Right forelimb (tissue), 1 donor: ENCODE measurements around the gene INMT.
A peak's percentile ranks its signal among the peaks of the same experiment; 100 is the strongest.

ENCODE experiments used
- DNase-seq: peaks from one replicate; pipeline ENCODE4 v3.0.0-alpha.2; 2018

The INMT gene

GRCh38 chr7:30789334-30789711, 37.4 kb downstream of the INMT start:
- DNase-seq: no peak

GRCh38 chr7:30790356-30790755, 38.4 kb downstream of the INMT start:
- DNase-seq: no peak

DNA sequence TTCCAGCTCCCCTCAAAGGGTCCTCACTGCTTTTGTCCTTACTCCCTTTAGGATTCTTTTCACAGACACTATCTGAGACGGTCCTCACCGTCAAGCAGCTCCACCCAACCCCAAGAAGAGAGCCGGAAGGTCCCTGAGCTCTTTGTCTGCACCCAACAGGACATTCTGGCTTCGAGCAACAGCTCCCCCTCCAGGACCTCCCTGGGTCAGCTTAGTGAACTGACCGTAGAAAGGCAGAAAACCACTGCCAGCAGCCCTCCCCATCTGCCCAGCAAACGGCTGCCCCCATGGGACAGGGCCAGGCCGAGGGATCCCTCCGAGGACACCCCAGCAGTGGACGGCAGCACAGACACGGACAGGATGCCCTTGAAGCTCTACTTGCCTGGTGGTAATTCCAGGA, 39.2 kb downstream of the INMT start:
- DNase-seq: no peak

- DNase-seq: no peak
Observed at GRCh38 chr7:30795161-30795948, 43.4 kb downstream of the INMT start.

DNA sequence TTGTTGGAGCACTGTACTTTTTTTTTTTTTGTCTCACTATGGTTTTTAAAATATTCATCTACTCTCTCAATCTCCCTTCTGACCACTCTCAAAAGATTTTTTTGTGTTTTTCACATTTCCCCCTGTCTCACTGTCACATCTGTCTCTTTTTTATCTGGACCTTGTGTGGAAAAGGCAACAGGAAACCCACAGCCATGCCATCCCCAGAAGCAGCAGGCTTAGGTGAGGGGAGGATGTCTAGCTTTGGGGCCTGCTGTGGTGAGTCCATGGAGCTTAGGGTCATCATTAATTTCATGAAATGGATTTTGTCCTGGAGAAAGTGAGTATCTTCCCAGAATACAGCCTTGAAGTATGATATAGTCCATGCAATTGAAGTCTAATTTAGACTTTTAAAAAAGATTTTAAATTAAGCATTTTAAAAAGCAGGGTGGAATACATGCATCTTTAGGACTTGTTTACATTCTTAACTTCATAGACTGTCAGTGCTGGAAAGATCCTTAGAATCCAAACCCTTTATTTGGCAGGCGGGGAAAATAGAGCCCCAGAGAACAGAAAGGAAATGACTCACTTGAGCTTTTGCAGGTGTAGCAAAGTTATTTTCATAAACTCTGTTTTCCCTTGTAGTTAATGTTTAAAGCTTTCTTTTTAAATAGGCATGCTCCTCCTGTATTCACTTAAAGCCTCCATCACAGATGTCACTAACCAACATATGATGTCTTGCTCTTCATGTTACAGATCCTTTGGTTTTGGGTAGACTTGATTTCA, 44.4 kb downstream of the INMT start:
- no peak for DNase-seq

DNA sequence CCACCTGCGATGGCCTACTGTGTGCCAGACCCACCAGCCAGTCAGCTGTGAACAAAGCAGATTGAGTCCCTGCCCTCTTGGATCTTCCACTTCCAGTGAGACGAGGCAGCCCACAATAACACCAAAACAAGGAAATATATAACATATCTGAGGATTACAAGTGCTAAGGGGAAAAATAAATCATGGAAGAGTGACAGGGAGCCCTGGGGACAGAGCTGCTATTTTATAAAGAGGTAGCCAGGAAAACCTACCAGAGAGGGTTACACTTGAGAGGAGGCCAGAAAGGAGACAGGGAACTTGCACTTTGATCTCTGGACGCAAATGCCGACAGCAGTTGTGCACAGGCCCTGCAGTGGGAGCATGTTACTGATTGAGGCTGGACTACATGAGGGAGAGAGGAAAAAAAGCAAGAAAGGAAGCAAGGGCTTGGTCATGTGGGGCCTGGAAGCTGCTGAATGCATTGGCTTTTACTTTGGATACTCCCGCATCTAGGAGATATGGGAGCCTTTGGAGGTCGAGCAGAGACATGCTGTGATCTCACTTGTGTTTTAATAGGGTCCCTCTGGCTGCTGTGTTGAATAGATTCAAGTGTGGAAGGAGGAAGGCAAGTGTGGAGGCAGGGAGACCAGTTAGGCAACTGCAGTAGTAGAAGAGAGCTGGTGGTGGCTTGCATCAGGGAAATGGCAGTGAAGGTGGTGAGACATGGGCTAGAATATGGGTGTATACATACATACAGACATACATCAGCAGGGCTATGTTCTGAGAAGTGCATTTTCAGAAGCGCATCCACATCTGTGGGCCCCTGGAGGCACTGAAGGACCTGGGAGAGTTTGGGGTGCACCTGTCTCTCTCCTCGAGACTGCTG, 45.5 kb downstream of the INMT start:
- DNase-seq: no peak

DNA sequence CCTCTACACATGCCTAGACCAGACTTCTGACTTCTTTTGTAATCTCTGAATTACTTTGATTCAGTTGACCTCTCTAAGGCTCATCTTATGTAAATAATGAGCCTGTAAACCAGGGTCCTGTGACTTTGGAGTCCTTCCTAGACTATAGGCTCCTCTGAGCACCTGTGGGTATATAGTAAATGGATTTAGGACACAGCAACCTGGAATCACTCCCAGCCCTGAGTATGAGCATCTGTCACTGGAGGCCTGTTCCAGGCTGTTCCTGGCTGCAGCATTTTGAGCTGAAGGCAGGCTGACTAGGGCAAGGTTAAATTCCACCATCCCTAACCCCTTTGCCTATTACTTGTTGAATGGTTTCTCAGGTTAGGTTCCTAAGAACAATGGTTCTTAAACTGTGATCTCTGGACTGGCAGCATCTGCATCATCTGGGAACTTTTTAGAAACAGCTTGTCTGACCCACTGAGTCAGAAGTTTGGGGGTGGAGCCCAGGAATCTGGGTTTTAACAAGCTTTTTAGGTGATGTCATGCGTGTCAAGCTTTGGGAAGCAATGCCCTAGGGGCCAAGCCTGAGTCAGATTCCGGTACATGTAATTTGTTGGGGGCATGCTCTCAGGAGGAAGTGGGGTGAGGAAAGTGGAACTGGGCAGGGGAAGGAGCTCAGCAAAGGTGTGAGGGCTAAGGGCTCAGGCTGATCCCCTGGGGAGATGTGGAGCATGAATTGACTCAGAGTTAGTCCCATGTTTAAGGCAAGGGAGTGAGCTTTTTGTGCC, 47.5 kb downstream of the INMT start:
- DNase-seq: no peak

- no peak for DNase-seq
Observed at GRCh38 chr7:30799976-30800661, 48.2 kb downstream of the INMT start.

DNA sequence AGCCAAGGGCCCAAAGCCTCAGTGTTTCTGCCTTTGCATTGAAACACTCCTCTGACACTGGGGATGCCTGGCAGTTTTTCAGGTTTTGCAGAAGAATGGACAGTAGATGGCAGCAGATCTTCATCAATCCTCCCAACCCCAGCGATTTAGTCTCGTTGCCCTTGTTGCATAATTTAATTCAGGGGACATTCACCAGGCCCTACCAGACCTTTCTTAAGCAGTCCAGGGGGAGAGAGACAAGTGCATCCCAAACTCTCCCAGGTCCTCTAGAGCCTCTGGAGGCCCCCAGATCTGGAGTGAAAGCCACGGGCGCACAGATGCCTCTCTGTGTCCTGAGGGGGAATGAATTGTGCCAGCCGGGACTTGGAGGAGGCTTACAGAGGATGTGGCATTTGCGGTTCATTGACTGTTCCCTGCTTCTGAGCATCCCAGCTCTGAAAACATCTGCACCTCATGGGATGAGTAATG, 48.9 kb downstream of the INMT start:
- DNase-seq: peak; percentile 84

- DNase-seq: no peak
Observed at GRCh38 chr7:30802812-30803211, 50.9 kb downstream of the INMT start.

DNA sequence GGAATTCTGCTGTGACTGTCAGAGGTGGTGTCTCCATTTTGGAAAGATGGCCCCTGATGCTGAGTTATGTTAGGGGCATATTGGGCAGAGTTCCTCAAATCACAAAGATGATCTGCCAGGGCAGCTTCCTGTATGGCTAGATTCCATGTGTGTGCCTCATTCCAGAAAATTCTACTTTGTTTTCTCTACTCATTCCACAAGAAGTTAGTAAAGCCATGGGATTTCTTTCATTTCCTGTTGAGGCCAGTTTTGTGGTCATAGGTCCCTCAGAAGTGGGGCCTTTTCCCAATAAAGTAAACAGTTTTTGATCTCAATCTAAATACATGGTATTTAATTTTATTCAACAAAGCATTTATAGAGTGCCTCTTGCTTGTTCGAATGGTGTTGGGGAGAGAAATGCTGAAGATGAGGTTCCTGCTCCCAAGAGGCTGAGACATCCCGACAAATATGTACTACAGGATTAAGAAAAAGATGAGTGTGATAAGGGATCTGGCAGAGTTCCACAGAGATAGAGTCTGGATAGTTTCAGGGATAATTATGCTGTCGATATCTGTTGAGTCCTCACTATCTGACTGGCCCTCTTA, 52.2 kb downstream of the INMT start:
- DNase-seq: no peak

DNA sequence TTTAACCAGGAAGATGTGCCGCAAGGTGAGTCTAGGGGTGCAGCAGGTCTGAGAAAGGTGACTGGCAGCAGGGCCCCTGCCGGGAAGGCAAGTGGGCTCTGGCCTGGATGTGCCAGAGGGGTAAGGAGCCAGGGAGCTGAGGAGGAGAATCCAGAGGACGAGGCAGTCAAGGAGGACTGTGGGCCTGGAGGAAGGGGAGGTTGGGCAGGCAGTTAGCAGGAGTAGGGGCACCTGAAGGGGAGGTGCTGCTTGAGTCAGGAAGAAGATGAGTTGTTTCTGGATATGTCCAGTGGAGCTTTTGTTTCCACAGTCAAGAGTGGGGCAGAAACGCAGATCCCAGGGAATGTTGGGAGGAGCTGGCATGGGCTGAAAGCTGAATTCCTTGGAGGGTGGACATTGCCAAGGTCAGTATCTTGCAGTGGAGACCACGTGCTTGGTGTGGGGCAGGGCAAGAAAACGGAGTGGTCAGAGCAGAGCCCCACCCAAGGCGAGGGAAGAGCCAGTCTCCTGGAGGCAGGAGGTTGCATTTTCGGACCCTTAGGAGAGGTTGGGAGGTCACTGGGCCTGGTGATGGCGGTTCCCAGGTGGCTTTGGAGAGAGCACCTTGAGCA, 53.3 kb downstream of the INMT start:
- no peak for DNase-seq

- no peak for DNase-seq
Observed at GRCh38 chr7:30805931-30806330, 54.0 kb downstream of the INMT start.
